ENCODE data around the gene COPZ1. TPM values are rescaled to one million over a fixed set of nuclear protein-coding genes. Genes with fewer than 3 reads are reported as not detected.
A peak's percentile ranks its signal among the peaks of the same experiment; 100 is the strongest.

Gene COPZ1
- total and polyA plus RNA-seq, 10 donors, result 55.4 to 99.1 (median 80.5) TPM

DNA sequence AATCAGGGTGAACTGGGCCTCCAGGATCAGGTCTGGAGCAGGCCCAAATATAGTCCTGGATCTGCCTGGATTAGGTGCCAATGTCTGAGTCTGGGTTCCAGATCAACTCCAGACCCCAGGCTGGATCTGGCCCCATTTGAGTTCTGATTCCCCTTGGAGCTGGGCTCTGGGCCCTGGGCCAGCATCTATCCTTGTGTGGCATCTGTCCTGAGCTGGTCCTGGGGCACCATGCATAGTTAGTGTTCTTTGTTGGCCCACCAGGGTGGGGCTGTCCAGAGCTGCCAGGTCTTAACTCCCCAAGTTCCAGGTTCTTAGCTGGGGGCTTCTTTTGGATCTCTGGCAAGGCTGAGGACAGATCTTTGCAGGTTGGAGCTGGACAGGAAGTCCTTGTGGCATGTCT is 70.6 kb downstream of the COPZ1 start:
- TF ChIP-seq, protein P1, sequence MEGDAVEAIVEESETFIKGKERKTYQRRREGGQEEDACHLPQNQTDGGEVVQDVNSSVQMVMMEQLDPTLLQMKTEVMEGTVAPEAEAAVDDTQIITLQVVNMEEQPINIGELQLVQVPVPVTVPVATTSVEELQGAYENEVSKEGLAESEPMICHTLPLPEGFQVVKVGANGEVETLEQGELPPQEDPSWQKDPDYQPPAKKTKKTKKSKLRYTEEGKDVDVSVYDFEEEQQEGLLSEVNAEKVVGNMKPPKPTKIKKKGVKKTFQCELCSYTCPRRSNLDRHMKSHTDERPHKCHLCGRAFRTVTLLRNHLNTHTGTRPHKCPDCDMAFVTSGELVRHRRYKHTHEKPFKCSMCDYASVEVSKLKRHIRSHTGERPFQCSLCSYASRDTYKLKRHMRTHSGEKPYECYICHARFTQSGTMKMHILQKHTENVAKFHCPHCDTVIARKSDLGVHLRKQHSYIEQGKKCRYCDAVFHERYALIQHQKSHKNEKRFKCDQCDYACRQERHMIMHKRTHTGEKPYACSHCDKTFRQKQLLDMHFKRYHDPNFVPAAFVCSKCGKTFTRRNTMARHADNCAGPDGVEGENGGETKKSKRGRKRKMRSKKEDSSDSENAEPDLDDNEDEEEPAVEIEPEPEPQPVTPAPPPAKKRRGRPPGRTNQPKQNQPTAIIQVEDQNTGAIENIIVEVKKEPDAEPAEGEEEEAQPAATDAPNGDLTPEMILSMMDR (IDR thresholded peaks at IDR 0.05 in 8 of 11, conservative IDR thresholded peaks at IDR 0.05 in 3 of 11), result no peak
- TF ChIP-seq POLR2AphosphoS5 (IDR thresholded peaks at IDR 0.05) (no peak), POLR2A (IDR thresholded peaks at IDR 0.05) (no peak)
- H3K36me3 ChIP-seq, result peaks cover 0 to 62% (median 25%) of the 10 kb centered on the region in 6 donors
- intact Hi-C loops (cut with DNase I; ENCODE audit: low total_unique reads), result no loop called here

DNA sequence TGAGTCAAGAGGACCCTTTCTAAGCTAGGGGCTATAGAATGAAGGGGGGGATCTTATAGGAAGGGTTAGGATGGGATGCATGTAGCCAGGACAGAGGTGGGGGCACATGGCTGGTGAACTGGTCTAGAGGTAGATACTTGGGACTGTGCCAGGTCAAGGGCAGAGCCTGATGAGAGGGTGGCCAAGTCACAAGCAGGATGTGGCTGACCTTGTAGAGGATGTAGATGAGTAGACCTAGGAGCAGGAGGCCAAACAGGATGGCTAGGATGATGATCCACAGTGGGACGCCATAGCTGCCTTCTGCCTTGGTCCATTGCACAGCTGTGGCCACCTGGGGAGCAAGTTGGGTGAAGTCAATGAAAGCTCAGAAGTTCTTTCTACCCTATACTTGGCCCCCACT is 72.2 kb downstream of the COPZ1 start:
- no peak for TF ChIP-seq POLR2A (IDR thresholded peaks at IDR 0.05)
- TF ChIP-seq POLR2AphosphoS5 (IDR thresholded peaks at IDR 0.05), result no peak
- TF ChIP-seq, protein P1 (IDR thresholded peaks at IDR 0.05 in 8 of 11, conservative IDR thresholded peaks at IDR 0.05 in 3 of 11), result no peak
- peaks cover 0 to 31% (median 12%) of the 10 kb centered on the region in 6 donors for H3K4me1 ChIP-seq
- peaks cover 0 to 79% (median 38%) of the 10 kb centered on the region in 6 donors for H3K36me3 ChIP-seq
- H3K27me3 ChIP-seq (replicated peaks in 1 of 7), result peaks cover 0 to 5% (median 0%) of the 10 kb centered on the region in 7 donors
- no peaks in the 10 kb centered on the region for H3K9me3 ChIP-seq
- intact Hi-C loops (cut with DNase I; ENCODE audit: low total_unique reads), result no loop called here
- DNase-seq, result no peak
- no peak overlapping the region for H3K4me3 ChIP-seq
- H3K27ac ChIP-seq, result no peak overlapping the region
- 78 to 100% (median 93%) methylated on average over 1 of the region's 1 CpG for WGBS, 5 donors

More for the DNA sequence above, 70.6 kb downstream of the COPZ1 start:
- peaks cover 0 to 47% (median 27%) of the 10 kb centered on the region in 6 donors for H3K4me1 ChIP-seq
- no peak for DNase-seq
- no peaks in the 10 kb centered on the region for H3K9me3 ChIP-seq
- H3K4me3 ChIP-seq, result no peak overlapping the region
- peaks cover 0 to 16% (median 0%) of the 10 kb centered on the region in 7 donors for H3K27me3 ChIP-seq (replicated peaks in 1 of 7)
- H3K27ac ChIP-seq, result no peak overlapping the region

DNA sequence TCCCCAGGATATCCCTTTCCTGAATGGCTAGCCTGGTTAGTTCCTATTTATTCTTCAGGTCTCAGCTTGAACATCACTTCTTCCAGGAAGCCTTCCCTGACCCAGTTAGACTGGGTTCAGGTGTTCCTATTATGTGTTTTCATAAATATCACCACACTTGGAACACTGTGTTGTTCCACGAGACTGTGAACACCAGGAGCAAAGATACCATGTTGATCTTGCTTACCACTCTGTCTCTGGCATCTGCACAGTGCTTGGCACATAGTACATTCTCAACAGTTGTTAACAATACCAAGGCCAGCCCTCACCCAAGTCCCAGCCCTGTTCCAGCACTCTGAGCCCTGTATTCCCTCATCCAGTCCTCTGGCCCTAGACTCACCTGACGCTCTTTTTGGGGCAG is 73.3 kb downstream of the COPZ1 start:
- no peak overlapping the region for H3K4me3 ChIP-seq
- intact Hi-C loops (cut with DNase I; ENCODE audit: low total_unique reads), result loop anchor here (2.0 kb wide), 1 partner anchor 41 kb away; no protein-coding TSS in a partner anchor
- H3K36me3 ChIP-seq, result peaks cover 0 to 89% (median 46%) of the 10 kb centered on the region in 6 donors
- DNase-seq, result no peak
- H3K27me3 ChIP-seq (replicated peaks in 1 of 7), result no peaks in the 10 kb centered on the region
- TF ChIP-seq, protein P1 (IDR thresholded peaks at IDR 0.05 in 8 of 11, conservative IDR thresholded peaks at IDR 0.05 in 3 of 11), result no peak
- TF ChIP-seq POLR2A (IDR thresholded peaks at IDR 0.05), result no peak
- no peak for TF ChIP-seq POLR2AphosphoS5 (IDR thresholded peaks at IDR 0.05)
- WGBS, 5 donors, result 86 to 96% (median 93%) methylated on average over 2 of the region's 2 CpGs
- no peaks in the 10 kb centered on the region for H3K9me3 ChIP-seq
- no peak overlapping the region for H3K27ac ChIP-seq
- H3K4me1 ChIP-seq, result peaks cover 0 to 20% (median 10%) of the 10 kb centered on the region in 6 donors

DNA sequence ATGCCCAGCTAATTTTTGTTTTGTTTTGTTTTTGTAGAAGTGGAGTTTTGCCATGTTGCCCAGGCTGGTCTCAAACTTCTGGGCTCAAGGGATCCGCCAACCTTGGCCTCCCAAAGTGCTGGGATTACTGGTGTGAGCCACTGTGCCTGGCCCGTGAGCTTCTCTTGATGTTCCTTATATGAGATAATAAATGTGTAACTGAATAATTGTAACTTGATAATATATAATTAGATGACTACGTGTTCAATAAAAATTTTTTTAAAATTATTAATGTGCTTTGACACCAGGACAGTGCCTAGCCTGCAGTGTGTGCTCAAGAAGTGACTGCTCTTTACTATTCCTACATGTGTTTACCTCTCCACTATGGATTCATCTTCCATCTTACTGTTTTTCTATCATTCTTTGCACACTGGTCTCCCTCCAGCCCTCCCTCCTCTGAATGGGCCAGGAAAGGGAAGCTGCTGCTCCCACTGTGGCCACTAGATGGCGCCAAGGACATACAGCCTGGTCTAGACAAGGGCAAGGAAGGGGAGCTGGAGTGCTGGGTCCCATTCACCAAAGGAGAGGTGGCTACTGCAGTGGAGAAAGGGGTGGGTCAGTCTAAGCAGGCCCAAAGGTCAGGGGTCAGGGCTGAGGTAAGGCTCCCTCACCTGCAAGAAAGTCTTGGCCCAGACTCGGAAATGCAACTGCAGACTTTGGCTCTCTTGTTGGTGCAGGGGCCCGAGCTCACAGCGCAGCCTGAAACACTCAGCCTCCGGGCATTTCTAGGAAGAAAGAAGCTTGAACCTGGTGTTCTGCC is 74.3 kb downstream of the COPZ1 start:
- H3K4me3 ChIP-seq, result no peak overlapping the region
- H3K4me1 ChIP-seq, result peaks cover 0 to 13% (median 5%) of the 10 kb centered on the region in 6 donors
- TF ChIP-seq, protein P1 (IDR thresholded peaks at IDR 0.05 in 8 of 11, conservative IDR thresholded peaks at IDR 0.05 in 3 of 11), result peak; percentile 96 to 99 (median 98)
- no peak for TF ChIP-seq POLR2A (IDR thresholded peaks at IDR 0.05)
- peak in 1 of 3 donors; percentile 66 for TF ChIP-seq POLR2AphosphoS5 (IDR thresholded peaks at IDR 0.05)
- H3K27me3 ChIP-seq (replicated peaks in 1 of 7), result peaks cover 0 to 3% (median 0%) of the 10 kb centered on the region in 7 donors
- WGBS, 5 donors, result 75 to 82% (median 78%) methylated on average over 8 of the region's 8 CpGs
- no peak overlapping the region for H3K27ac ChIP-seq
- H3K36me3 ChIP-seq, result peaks cover 0 to 99% (median 56%) of the 10 kb centered on the region in 6 donors
- intact Hi-C loops (cut with DNase I; ENCODE audit: low total_unique reads), result loop anchor here (2.0 kb wide), 1 partner anchor 40 kb away; no protein-coding TSS in a partner anchor
- peak; percentile 94 for DNase-seq
- no peaks in the 10 kb centered on the region for H3K9me3 ChIP-seq
